GM12875 (cell line): ENCODE data around the gene SPOCK2.

Experiments
- H3K4me3 ChIP-seq: one replicate; pipeline ENCODE4 v1.5.1; 2011; ENCODE audit warnings: low read depth, low read length, control low read depth
- CTCF ChIP-seq: IDR thresholded peaks from 2 replicates; pipeline ENCODE4 v1.5.1; 2011; ENCODE audit warnings: low read depth, mild to moderate bottlenecking, control low read depth, inconsistent platforms, low read length, moderate library complexity, borderline replicate concordance; ENCODE audit not compliant: insufficient read depth

Gene SPOCK2

GRCh38 chr10:72075376-72076115 is 12.8 kb downstream of the SPOCK2 start:
- no peak for TF ChIP-seq CTCF
- no peak overlapping the region for H3K4me3 ChIP-seq

- no peak for TF ChIP-seq CTCF
- H3K4me3 ChIP-seq, result no peak overlapping the region
Measured at GRCh38 chr10:72074574-72075375, 13.6 kb downstream of the SPOCK2 start.

- TF ChIP-seq CTCF, result no peak
Measured at GRCh38 chr10:72073708-72074573, 14.4 kb downstream of the SPOCK2 start.

GRCh38 chr10:72072639-72073038 is 15.7 kb downstream of the SPOCK2 start:
- no peak overlapping the region for H3K4me3 ChIP-seq
- TF ChIP-seq CTCF, result no peak

More at GRCh38 chr10:72073708-72074573, 14.4 kb downstream of the SPOCK2 start:
- H3K4me3 ChIP-seq, result no peak overlapping the region

GRCh38 chr10:72072046-72072445 is 16.3 kb downstream of the SPOCK2 start:
- H3K4me3 ChIP-seq, result no peak overlapping the region
- TF ChIP-seq CTCF, result no peak

GRCh38 chr10:72069751-72070526 is 18.4 kb downstream of the SPOCK2 start:
- no peak overlapping the region for H3K4me3 ChIP-seq
- peak; percentile 28; the same call in 1 of the 2 replicates for TF ChIP-seq CTCF
